GM12878 (cell line): ENCODE measurements around the gene FAM234A. TPM values are rescaled to one million over a fixed set of nuclear protein-coding genes. Genes with fewer than 3 reads are reported as not detected.

Source experiments
- ATAC-seq: fragments of 200-7000 bp; cut with Tn5 transposase; 3 replicates; pipeline ENCODE4 v1.9.1; 2020; ENCODE audit warnings: mild to moderate bottlenecking, moderate library complexity
- BruUV-seq: library from RNA; stranded (reverse); fragments of 400-500 nt; replicated peaks from 2 replicates; lab custom pipeline; 2021; lab: Mats Ljungman, UMichigan
- CTCF ChIA-PET: fragments of 300-600 bp; sonication (Branson Sonifier 250); formaldehyde crosslinking; extraction: SDS; loops from one replicate; lab custom pipeline; 2021; ENCODE audit warnings: inconsistent platforms; lab: Yijun Ruan, JAX
- POLR2A ChIA-PET: fragments of 350-600 bp; formaldehyde crosslinking; extraction: SDS; loops from one replicate; lab custom pipeline; 2021; ENCODE audit warnings: inconsistent platforms; lab: Charles Lee
- RAD21 ChIA-PET: fragments of 300-600 bp; sonication (Branson Sonifier 250); formaldehyde crosslinking; loops from one replicate; lab custom pipeline; 2023; ENCODE audit warnings: antibody characterized with exemption; ENCODE audit not compliant: unreplicated experiment; lab: Charles Lee
- SMC1A ChIA-PET: fragments of 300-600 bp; sonication (Branson Sonifier 250); formaldehyde crosslinking; loops from one replicate; lab custom pipeline; 2023; ENCODE audit not compliant: unreplicated experiment, uncharacterized antibody; lab: Charles Lee
- DNase-seq: peaks from one replicate; pipeline ENCODE4 v3.0.0-alpha.2; 2011; ENCODE audit warnings: low read depth, low spot score
- FAIRE-seq: peaks from 3 replicates; lab custom pipeline; 2011; peaks lifted over from hg19 to GRCh38; lab: Jason Lieb, UNC
- H2AFZ ChIP-seq: 2 replicates; pipeline ENCODE4 v1.6.0; 2011; ENCODE audit warnings: low read depth, low read length, control low read depth; ENCODE audit not compliant: control insufficient read depth
- H3K27ac ChIP-seq: 2 replicates; pipeline ENCODE4 v1.5.1; 2011; ENCODE audit warnings: control low read depth; ENCODE audit not compliant: control insufficient read depth, insufficient read depth
- H3K27me3 ChIP-seq, 2 experiments: replicated peaks in 1 of 2; 2 replicates each; pipeline versions ENCODE4 v1.6.0 to v1.6.1; 2011; ENCODE audit warnings: low read length in 1 of 2; ENCODE audit not compliant: control insufficient read depth in 2 of 2, insufficient read depth in 2 of 2
- H3K36me3 ChIP-seq, 2 experiments: 2 replicates each; pipeline ENCODE4 v1.5.1; 2011; ENCODE audit warnings: low read length in 1 of 2; ENCODE audit not compliant: control insufficient read depth in 2 of 2, insufficient read depth in 2 of 2
- H3K4me1 ChIP-seq: 2 replicates; pipeline ENCODE4 v1.6.1; 2011; ENCODE audit warnings: mild to moderate bottlenecking, low read length, moderate library complexity, mixed read lengths; ENCODE audit not compliant: control insufficient read depth, insufficient read depth
- H3K4me2 ChIP-seq: 2 replicates; pipeline ENCODE4 v1.6.0; 2011; ENCODE audit warnings: control low read depth; ENCODE audit not compliant: control insufficient read depth, insufficient read depth
- H3K4me3 ChIP-seq: fragments of 200-600 bp; sonication (generic); 2 replicates; pipeline ENCODE4 v1.5.1; 2016
- H3K79me2 ChIP-seq: 2 replicates; pipeline ENCODE4 v1.6.0; 2011; ENCODE audit warnings: low read length; ENCODE audit not compliant: control insufficient read depth, insufficient read depth
- H3K9ac ChIP-seq: 2 replicates; pipeline ENCODE4 v1.8.0; 2011; ENCODE audit warnings: low read length, control low read depth, mixed read lengths; ENCODE audit not compliant: control insufficient read depth, insufficient read depth
- H3K9me3 ChIP-seq: replicated peaks from 3 replicates; pipeline ENCODE4 v1.5.1; 2011; ENCODE audit warnings: mild to moderate bottlenecking, low read length; ENCODE audit not compliant: control insufficient read depth, insufficient read depth
- H4K20me1 ChIP-seq: 2 replicates; pipeline ENCODE4 v1.6.0; 2011; ENCODE audit not compliant: control insufficient read depth, insufficient read depth
- CTCF ChIP-seq, 3 experiments: IDR thresholded peaks in 2 of 3; conservative IDR thresholded peaks in 1 of 3; 2 replicates each; pipeline ENCODE4 v1.5.1; 2011; ENCODE audit warnings: low read depth in 3 of 3, low read length in 3 of 3, mild to moderate bottlenecking in 3 of 3, control low read depth in 2 of 3, moderate library complexity in 2 of 3, inconsistent platforms in 1 of 3, mixed read lengths in 1 of 3; ENCODE audit not compliant: control insufficient read depth in 2 of 3, insufficient read depth in 1 of 3; ENCODE audit errors: extremely low read depth in 1 of 3
- CUX1 ChIP-seq: IDR thresholded peaks from 2 replicates; pipeline ENCODE4 v1.6.1; 2012; ENCODE audit warnings: improper control_type of control experiment, low read depth, low read length; ENCODE audit not compliant: insufficient replicate concordance
- HDAC2 ChIP-seq: fragments of 200-600 bp; sonication (generic); IDR thresholded peaks from 2 replicates; pipeline ENCODE4 v1.6.1; 2017
- HSF1 ChIP-seq: fragments of 150-350 bp; IDR thresholded peaks from 2 replicates; pipeline ENCODE4 v1.6.1; 2014; ENCODE audit warnings: mild to moderate bottlenecking, low read depth, low read length
- NBN ChIP-seq: fragments of 450-650 bp; IDR thresholded peaks from 2 replicates; pipeline ENCODE4 v1.6.1; 2016
- NR2C1 ChIP-seq: fragments of 450-650 bp; IDR thresholded peaks from 2 replicates; pipeline ENCODE4 v1.6.1; 2017; ENCODE audit warnings: antibody characterized with exemption, mild to moderate bottlenecking, moderate library complexity
- RAD51 ChIP-seq: fragments of 450-650 bp; IDR thresholded peaks from 2 replicates; pipeline ENCODE4 v1.6.1; 2016; ENCODE audit warnings: moderate library complexity, mild to moderate bottlenecking, inconsistent platforms
- SREBF2 ChIP-seq: IDR thresholded peaks from 2 replicates; pipeline ENCODE4 v1.6.1; 2012; ENCODE audit warnings: mild to moderate bottlenecking, low read length
- TAF1 ChIP-seq: IDR thresholded peaks from 2 replicates; pipeline ENCODE4 v1.6.1; 2011; ENCODE audit warnings: mild to moderate bottlenecking, low read depth, low read length, borderline replicate concordance
- ZNF592 ChIP-seq: fragments of 450-650 bp; IDR thresholded peaks from 2 replicates; pipeline ENCODE4 v1.6.1; 2017; ENCODE audit warnings: mild to moderate bottlenecking, moderate library complexity
- WGBS: methylation state at CpG from one replicate; pipeline ENCODE4 v1.1.6; 2016; ENCODE audit warnings: low lambda C conversion rate; ENCODE audit not compliant: insufficient replicate concordance, insufficient coverage; ENCODE audit errors: missing lambda C conversion rate; 5-methylcytosine and 5-hydroxymethylcytosine counted together
- in situ Hi-C: fragments of 300-500 bp; cut with MboI; formaldehyde crosslinking; loops from 9 replicates; pipeline ENCODE4 v1.14.3; 2018; ENCODE audit warnings: mixed read lengths
- intact Hi-C: fragments of 100-400 bp; cut with micrococcal nuclease; formaldehyde crosslinking; loops from one replicate; pipeline ENCODE4 v1.14.2; 2022; ENCODE audit not compliant: unreplicated experiment
- polyA plus RNA-seq, 11 experiments: library from polyadenylated mRNA; depleted of rRNA in 4 of 11; unstranded in 6 of 11; stranded (reverse) in 5 of 11; fragments of >200 nt; fragmentation: Nextera tagmentation in 4 of 11; fragmentation: Illumina TruSeq in 1 of 11; extraction: Ambion mirVana in 4 of 11; extraction: Trizol in 1 of 11; gene quantifications; 1 replicate in 1 of 11; 2 replicates in 10 of 11; pipeline versions ENCODE4 v1.2.1 to v1.2.3, GENCODE V29; 2011 to 2016; ENCODE audit warnings: inconsistent platforms in 2 of 11, missing spikeins in 2 of 11, low read depth in 1 of 11
- total RNA-seq, 4 experiments: library from RNA; depleted of rRNA in 3 of 4; stranded (reverse); fragments of >200 nt in 3 of 4; fragmentation: Illumina TruSeq in 1 of 4; extraction: Trizol in 1 of 4; gene quantifications; 2 replicates each; pipeline versions ENCODE4 v1.2.1 to v1.2.3, GENCODE V29; 2013 to 2021
- TF ChIP-seq, protein P1 (sequence below): IDR thresholded peaks from 2 replicates; pipeline ENCODE4 v1.6.1; 2011; ENCODE audit warnings: low read depth, mild to moderate bottlenecking, low read length, moderate library complexity, borderline replicate concordance; ENCODE audit errors: extremely low read depth

Gene FAM234A
- total and polyA plus RNA-seq, 10 of the 15 experiments (the other 5 are each of a cell fraction or from before 2014, with no cell fraction given): 1.6 to 37.6 (median 17.3) TPM

DNA sequence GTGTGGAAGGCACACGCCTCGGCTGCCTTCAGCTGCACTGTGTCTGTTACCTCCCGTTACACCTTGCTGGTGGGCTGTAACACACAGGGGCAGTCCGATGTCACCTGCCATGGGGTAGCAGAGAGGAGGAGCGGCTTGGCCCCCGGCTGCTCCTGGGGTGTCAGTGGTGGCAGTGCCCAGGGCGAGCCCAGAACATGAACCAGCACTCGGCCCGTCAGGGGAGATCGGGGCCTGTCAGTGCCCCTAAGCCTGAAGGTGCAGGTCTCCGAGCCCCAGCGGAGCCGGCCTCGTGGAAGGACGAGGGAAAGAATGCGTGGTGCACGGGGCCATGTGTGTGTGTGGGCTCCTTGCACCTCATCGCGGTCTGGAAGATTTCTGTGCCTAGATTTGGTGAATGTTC, 25.7 kb downstream of the FAM234A start:
- TF ChIP-seq CUX1 (no peak), TAF1 (no peak), SREBF2 (no peak), HSF1 (no peak), ZNF592 (no peak), NBN (no peak), CTCF (IDR thresholded peaks at IDR 0.05 in 2 of 3, conservative IDR thresholded peaks at IDR 0.05 in 1 of 3; ENCODE audit: control insufficient read depth in 2 of 3, extremely low read depth in 1 of 3, insufficient read depth in 1 of 3, low read depth in 3 of 3, low read length in 3 of 3) (no peak), HDAC2 (no peak), NR2C1 (no peak), RAD51 (no peak)
- TF ChIP-seq, protein P1, sequence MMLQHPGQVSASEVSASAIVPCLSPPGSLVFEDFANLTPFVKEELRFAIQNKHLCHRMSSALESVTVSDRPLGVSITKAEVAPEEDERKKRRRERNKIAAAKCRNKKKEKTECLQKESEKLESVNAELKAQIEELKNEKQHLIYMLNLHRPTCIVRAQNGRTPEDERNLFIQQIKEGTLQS: no peak
- TF ChIP-seq, all 136 proteins: peak for 0
- no peak overlapping the region for H3K9ac ChIP-seq
- ChIA-PET POLR2A (no interaction called here), RAD21 (no interaction called here), SMC1A (no interaction called here), CTCF (no interaction called here)
- WGBS: 88% methylated on average over 18 of the region's 19 CpGs
- no peaks in the 10 kb centered on the region for H3K4me1 ChIP-seq
- ATAC-seq (no peak), FAIRE-seq (no peak), DNase-seq (no peak)
- no peak overlapping the region for H2AFZ ChIP-seq
- in situ Hi-C loops: no loop called here
- no peaks in the 10 kb centered on the region for H3K79me2 ChIP-seq
- H4K20me1 ChIP-seq: no peaks in the 10 kb centered on the region
- H3K4me2 ChIP-seq: no peak overlapping the region
- H3K9me3 ChIP-seq: no peaks in the 10 kb centered on the region
- H3K36me3 ChIP-seq: peaks cover 0 to 4% of the 10 kb centered on the region in 2 experiments; a peak in 1 of 4 replicates
- BruUV-seq: no TSS peak
- H3K27me3 ChIP-seq: no peaks in the 10 kb centered on the region
- H3K4me3 ChIP-seq: no peak overlapping the region
- intact Hi-C loops: no loop called here
- no peak overlapping the region for H3K27ac ChIP-seq
